Neural cell (in vitro differentiated cells): ENCODE results near the gene TSPAN31.

Source experiments
- CTCF ChIP-seq: fragments of 450-650 bp; IDR thresholded peaks from 2 replicates; pipeline ENCODE4 v1.5.1; 2014; ENCODE audit warnings: antibody characterized with exemption, mild to moderate bottlenecking, moderate library complexity; ENCODE audit not compliant: poor library complexity, severe bottlenecking
- EP300 ChIP-seq: fragments of 450-650 bp; conservative IDR thresholded peaks from 2 replicates; pipeline ENCODE4 v1.6.1; 2014; ENCODE audit warnings: antibody characterized with exemption, mild to moderate bottlenecking, moderate library complexity; ENCODE audit not compliant: poor library complexity, severe bottlenecking
- EZH2 ChIP-seq: fragments of 200-600, 300-800 bp; shearing (Covaris generic), sonication (generic); IDR thresholded peaks from 2 replicates; pipeline ENCODE4 v1.6.1; 2014; ENCODE audit warnings: antibody characterized with exemption, low read length, borderline replicate concordance, mild to moderate bottlenecking; ENCODE audit not compliant: insufficient read depth, poor library complexity, severe bottlenecking
- POLR2AphosphoS5 ChIP-seq: IDR thresholded peaks from 2 replicates; pipeline ENCODE4 v1.6.1; 2012
- RAD21 ChIP-seq: fragments of 450-650 bp; conservative IDR thresholded peaks from 2 replicates; pipeline ENCODE4 v1.6.1; 2014; ENCODE audit warnings: antibody characterized with exemption, mild to moderate bottlenecking, moderate library complexity

- TF ChIP-seq EZH2 (no peak), EP300 (no peak), CTCF (no peak), RAD21 (no peak), POLR2AphosphoS5 (no peak)
These were observed 10.2 kb upstream of the TSPAN31 start for GRCh38 chr12:57734591-57734990.
